CD4-positive, alpha-beta T cell treated with Interleukin-6 at 100 ng/mL for 8 hours (primary cell): Measurements from ENCODE around the gene TNK2.
"Not testable (repeated sequence)": the region's sequence is repeated elsewhere in the genome, so short reads cannot be mapped to it uniquely, and the experiment has no call there.

ENCODE experiments used
- DNase-seq: peaks from one replicate; pipeline ENCODE4 v3.0.0-alpha.2; 2020; ENCODE audit warnings: mixed read lengths, low spot score

Gene TNK2

DNA sequence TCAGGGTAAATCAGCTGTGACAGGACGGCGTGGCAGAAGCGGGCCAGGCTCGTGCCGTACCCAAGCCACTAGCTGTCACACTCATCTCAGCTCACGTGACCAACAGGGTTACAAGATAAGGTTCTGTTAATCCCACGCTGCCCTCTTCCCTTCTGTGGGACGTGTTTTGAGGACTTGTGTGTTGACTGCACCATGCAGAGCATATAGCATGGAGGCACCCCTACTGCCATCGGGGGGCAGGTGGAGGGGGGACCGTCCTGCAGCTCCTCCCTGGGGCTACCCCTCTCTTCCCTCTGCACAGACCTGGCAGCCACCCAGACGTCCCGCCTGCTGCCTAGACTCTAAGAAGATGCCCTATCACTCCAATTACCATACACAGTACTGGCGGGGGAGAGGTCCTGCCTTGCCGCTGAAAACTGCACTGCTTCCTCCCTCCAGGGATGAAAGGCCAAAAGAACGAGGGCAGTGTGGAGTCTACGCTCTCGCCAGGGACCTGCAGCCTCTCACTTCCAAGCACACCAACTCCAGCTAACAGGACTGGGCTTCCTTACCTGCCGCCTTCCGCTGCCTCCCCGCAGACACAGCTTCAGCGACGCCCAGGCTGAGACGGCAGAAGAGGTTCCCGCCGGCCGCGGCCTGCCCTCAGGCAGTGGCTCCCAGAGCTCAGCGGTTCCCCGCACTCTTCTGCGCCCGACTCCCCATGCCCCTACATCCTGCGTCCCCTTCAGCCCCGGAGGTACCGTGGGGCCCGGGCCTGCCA lies at the start of gene TNK2:
Gene TNK2 (minus strand): TSS at position 618 of the 760 bp plus-strand sequence. CDS start 19,963 bp downstream, outside the sequence.
- DNase-seq, result peak; percentile 50

DNA sequence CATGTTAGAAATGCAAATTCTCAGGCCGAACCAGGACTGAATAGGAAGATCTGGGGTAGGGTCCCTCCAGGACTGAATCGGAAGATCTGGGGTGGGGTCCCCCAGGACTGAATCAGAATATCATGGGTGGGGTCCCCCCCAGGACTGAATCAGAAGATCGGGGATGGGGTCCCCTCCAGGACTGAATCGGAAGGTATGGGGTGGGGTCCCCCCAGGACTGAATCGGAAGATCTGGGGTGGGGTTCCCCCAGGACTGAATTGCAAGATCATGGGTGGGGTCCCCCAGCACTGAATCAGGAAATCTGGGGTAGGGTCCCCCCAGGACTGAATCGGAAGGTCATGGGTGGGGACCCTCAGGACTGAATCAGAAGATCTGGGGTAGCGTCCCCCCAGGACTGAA lies 48.2 kb upstream of the TNK2 start:
- no peak for DNase-seq

DNA sequence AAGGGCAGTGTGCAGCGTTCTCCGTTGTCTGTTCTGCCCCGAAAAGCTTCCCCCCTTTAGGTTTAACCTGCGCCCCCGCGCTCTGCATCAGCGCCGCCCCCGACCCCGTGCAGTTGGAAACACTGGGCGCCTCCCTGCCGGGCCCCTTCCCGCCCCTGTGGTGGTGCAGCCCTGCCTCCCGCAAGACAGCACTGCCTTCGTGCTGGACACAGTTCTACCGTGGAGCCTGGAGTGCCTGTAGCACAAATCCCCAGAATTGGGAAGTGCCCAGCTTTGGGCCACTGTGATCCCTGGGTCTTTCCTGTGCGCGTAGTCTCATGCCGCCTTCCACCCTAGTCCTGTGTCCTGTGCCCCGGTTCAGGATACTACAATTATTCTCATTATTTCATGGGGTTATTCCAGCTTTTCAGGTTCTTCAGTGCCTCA lies 47.1 kb upstream of the TNK2 start:
- not testable (repeated sequence) for DNase-seq

DNA sequence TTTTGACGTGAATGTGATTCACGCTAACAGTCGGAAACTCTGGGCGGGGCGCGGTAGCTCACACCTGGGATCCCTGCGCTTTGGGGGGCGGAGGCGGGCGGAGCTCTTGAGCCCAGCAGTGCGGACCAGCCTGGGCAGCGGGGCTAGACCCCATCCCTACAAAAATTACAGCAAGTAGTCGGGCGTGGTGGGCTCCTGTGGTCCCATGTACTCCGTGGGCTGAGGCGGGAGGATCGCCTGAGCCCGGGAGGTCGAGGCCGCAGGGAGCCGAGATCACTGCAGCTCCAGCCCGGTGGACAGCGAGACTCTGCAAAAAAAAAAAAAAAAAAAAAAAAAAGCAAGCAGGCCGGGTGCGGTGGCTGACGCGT lies 46.4 kb upstream of the TNK2 start:
- DNase-seq, result not testable (repeated sequence)

DNA sequence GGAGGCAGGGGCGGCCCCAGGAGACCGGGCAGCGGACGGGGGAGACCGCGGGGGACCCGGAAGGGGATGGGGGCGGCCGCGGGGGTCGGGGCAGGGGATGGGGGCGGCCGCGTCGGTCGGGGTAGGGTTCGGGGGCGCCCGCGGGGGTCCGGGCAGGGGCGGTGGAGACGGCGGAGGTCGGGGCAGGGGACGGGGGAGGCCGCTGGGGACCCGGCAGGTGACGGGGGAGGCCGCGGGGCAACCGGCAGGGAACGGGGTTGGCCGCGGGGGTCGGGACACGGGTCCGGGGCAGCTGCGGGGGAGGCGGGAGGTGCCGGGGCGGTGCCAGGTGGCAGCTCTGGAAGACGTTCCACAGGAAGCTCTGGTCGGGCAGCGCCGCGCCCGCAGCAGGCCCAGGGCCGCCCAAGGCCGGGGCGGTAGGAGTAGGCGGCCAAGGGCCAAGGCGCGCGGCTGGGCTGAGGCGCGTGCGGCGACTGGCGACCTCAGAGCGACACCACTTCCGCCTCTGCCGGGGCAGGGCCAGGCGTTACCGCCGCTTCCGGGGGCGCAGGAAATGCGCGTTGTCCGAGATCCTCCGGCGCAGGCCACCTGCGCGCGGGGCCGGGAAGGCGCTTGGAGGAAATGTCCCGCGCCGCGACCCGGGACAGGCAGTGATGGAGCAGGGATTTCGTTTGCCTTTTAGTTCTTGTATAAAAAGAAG lies 45.9 kb upstream of the TNK2 start:
- peak; percentile 75 for DNase-seq

DNA sequence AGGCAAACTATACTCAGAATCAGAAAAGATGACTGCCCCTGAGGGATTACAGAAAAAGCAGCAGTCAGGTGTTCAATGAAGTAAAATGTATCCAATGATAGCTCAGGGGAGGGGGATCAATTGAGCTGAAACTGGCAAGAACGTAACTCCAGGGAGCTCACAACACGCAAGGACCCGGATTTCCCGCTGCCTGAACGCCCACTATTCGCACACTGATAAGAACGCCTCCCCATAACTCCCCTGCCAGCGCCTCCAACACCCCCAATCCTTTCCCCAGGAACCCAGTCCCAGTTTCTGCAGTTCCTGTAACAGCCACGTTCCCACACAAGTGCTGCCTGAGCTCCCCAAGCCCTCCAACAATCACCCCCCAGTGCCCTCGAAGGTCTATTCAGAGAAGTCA lies 44.2 kb upstream of the TNK2 start:
- not testable (repeated sequence) for DNase-seq

DNA sequence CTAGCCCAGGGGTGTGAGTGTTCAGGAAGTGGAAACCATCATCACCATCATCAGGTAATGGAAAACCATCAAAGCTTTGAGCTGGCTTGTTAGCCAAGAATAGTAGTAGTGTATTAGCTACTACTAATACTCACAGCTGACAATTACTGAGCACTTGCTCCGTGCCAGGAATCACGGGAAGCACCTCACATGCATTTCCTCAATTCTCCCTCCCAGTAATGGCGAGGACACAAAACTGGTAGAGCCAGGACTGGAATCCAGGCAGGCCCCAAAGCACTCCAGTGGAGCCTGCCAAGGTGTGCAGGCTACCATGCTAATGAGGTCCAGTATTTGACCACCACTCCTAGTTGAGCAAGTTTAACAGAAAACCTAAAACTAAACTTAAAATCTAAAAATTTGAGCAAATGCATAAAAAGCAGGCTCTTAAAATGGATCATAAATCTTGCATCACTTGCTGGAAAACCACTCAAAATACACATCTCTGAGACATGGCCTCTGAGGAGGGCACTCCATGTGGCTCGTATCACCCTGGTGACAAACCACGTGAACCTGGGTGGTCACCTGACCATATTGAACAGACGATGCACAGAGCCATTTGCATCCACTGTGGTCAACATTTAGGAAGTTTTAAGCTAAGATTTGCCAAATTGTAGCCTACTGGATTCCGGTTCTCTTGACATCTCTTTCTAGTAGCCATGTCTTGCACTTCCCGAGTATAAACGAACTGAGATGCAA lies 43.3 kb upstream of the TNK2 start:
- DNase-seq, result not testable (repeated sequence)

DNA sequence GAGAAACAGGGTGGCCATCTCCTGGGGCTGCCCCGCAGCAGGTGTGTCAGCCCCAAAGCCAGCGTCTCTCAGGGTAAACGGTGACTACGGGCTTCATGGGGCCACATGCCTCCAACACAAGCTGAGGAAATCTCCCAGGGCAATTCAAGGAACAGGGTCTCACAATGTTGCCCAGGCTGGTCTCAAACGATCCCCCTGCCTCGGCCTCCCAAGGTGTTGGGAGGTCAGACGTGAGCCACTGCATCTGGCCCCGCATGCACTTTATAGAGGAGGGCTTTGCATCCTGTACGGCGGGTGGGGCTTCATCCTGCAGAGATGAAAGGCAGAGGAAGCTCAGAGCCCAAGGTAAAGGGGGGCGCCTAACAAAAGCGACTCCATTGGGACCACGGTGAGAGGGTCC lies 42.4 kb upstream of the TNK2 start:
- not testable (repeated sequence) for DNase-seq

DNA sequence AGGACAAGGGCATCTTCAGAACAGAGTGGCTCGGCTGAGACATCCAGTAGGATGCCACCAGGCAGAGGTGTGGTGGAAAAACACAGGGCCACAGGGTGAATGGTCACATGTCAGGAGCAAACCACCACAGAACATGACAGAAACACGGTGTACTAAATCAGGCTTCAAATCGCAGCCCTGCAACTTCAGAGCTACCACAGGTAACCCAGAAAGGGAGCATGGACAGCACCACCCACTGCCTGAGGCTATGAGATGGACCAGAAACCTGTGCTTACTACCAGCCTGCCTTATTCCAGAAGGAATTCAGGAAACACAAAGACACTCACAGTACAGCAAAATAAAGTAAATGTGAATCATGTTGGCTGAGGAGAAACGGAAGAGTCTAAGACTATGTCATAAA lies 41.8 kb upstream of the TNK2 start:
- DNase-seq, result not testable (repeated sequence)

DNA sequence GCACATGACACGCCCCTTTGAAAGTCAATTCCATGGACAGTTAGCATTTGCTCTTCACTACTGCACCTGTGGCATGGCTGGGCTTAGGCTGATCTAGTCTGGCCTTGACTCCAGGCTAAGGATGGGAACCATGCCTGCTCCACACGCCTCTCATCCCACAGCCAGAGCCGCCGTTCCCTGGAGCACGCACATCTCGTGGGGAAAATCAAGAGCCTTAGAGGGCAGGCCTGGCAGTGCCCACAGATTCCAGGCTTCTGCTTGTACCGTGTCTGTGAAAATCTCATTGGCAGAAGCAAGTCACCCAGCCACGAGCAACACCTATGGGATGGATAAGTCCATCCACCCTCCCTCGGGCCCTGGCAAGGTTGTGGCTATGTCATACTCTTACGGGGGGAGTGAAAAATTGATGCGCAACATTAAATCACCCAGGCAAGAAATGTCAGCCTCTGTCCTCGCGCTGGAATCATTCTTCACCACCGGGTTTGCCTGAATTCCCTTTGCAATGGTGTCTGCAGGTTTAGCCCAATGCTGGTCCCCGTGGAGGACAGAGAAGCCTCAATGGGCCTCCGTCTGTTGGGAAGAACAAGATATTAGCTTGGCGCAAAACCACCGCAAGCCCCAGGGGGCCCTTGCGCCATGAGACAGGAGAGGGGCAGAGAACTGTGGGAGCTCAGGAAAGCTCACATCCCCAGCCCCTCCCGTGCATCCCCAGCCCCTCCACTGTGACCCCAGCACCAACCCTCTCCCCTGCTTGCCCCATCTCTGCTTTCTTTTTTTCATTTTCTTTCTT lies 38.8 kb upstream of the TNK2 start:
- DNase-seq, result not testable (repeated sequence)

DNA sequence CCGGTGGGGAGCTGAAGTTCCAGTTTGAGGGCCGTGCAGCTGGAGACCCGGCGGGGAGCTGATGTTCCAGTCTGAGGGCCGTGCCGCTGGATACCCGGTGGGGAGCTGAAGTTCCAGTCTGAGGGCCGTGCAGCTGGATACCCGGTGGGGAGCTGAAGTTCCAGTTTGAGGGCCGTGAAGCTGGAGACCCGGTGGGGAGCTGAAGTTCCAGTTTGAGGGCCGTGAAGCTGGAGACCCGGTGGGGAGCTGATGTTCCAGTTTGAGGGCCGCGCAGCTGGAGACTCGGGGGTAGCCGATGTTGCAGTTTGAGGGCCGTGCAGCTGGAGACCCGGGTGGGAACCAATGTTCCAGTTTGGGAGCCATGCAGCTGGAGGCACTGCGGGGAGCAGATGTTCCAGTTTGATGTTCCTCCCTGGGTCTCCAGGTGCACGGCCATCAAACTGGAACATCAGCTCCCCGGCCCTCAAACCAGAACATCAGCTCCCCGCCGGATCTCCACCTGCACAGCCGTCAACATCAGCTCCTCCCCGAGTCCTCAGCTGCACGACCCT lies 33.0 kb upstream of the TNK2 start:
- not testable (repeated sequence) for DNase-seq

DNA sequence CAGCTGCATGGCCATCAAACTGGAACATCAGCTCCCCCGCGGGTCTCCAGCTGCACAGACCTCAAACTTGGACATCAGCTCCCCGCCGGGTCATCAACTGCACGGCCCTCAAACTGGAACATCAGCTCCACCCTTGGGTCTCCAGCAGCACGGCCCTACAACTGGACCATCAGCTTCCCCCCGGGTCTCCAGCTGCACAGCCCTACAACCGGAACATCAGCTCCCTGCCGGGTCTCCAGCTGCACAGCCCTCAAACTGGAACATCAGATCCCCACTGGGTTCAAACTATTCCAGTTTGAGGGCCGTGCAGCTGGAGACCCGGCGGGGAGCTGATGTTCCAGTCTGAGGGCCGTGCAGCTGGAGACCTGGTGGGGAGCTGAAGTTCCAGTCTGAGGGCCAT lies 32.5 kb upstream of the TNK2 start:
- not testable (repeated sequence) for DNase-seq

DNA sequence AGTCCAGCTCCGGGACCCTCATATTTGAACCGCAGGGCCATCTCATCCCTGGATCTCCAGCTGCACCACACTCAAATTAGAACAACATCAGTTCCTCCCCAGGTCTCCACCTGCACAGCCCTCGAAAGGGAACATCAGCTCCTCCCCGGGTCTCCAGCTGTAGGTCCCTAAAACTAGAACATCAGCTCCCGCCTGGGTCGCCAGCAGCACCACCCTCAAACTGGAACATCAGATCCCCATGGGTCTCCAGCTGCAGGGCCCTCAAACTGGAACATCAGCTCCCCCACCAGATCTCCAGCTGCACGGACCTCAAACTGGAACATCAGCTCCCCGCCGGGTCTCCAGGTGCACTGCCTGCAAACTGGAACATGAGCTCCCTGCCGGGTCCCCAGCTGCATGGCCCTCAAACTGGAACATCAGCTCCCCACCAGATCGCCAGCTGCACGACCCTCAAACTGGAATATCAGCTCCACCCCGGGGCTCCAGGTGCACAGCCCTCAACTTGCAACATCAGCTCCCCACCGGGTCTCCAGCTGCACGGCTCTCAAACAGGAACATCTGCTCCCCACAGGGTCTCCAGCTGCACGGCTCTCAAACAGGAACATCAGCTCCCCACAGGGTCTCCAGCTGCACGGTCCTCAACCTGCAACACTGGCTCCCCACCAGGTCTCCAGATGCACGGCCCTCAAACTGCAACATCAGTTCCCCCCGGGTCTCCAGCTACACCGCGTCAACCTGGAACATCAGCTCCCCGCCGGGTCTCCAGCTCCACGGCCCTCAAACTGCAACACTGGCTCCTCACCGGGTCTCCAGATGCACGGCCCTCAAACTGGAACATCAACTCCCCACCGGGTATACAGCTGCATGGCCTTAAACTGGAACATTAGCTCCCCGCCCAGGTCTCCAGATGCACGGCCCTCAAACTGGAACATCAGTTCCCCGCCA lies 31.4 kb upstream of the TNK2 start:
- not testable (repeated sequence) for DNase-seq

DNA sequence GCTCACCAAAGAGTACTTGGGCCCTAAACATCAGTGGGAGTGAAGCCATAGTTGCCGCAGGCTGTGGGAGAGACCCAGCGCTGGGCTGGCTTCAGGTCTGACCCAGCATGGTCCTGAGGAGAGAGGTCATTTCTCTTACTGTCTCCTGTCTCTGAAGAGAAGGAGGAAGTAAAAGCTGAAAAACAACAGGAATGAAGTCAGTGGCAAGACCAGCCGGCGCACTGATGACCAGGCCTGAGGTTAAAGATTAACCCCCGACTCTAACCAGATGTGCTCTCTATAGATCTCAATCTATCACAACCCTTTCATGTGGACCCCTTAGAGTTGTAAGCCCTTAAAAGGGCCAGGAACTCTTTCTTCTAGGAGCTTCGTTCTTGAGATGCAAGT lies 24.7 kb upstream of the TNK2 start:
- not testable (repeated sequence) for DNase-seq

DNA sequence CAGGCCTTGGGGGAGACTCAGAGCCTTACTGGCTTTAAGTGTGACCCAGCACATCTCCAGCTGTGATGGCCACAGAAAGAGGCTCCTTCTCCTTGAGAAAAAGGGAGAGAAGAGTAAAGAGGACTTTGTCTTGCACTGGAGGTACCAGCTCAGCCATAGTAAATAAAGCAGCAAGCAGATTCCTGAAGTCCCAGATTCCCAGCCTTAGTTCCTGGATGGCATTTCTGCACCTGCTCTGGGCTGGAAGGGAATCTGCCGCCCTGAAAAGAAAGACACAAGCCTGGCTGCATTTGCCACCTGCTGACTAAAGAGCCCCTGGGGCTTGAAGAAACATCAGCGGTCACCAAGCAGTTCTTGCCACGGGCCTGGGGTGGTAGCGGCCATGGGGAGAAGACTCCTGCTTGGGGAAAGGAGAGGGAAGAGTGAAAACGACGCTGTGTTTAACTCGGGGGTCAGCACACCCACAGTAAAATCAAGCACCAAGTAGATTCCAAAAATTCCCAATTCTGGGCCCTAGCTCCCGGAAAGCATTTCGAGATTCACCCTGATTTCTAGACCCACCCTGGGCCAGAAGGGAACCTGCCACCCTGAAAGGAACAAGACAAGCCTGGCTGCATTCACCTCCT lies 24.2 kb upstream of the TNK2 start:
- DNase-seq, result no peak

DNA sequence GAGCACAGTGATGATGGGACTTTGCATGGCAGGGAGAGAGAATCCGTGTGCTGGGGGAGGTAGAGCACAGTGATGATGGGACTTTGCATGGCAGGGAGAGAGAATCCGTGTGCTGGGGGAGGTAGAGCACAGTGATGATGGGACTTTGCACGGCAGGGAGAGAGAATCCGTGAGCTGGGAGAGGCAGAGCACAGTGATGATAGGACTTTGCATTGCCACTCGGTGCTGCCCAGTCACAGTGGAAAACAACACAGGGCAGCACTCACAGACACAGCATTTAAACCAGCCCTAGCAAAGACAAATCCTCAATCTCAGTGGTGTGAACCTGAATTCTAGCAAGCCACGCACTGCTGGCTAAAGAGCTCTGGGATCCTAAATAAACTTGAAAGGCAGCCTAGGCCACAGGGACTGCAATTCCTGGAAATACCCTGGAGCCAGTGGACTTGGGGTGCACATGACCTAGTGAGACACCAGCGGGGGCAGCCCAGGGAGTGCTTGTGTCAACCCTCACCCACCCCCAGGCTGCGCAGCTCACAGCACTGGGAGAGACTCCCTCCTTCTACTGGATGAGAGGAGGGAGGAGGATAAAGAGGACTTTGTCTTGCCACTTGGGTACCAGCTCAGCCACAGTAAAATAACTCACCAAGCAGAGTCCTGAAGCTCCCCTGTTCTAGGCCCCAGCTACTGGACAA lies 23.4 kb upstream of the TNK2 start:
- DNase-seq, result no peak

DNA sequence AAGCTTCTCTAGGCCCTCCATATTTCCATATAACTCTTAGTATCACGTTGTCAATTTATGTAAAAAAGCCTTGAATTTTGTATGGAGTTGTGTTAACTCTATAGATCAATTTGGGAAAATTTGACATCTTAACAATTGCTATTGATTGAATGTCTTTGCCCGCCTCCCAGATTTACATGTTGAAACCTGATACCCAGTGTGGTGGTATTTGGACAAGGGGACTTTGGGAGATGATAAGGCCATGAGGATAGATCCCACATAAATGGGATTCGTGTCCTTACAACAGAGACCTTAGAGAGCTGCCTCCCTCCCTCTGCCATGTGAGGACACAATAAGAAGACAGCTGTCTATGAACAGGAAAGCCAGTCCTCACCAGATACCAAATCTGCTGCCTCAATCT lies 21.1 kb upstream of the TNK2 start:
- DNase-seq, result no peak

DNA sequence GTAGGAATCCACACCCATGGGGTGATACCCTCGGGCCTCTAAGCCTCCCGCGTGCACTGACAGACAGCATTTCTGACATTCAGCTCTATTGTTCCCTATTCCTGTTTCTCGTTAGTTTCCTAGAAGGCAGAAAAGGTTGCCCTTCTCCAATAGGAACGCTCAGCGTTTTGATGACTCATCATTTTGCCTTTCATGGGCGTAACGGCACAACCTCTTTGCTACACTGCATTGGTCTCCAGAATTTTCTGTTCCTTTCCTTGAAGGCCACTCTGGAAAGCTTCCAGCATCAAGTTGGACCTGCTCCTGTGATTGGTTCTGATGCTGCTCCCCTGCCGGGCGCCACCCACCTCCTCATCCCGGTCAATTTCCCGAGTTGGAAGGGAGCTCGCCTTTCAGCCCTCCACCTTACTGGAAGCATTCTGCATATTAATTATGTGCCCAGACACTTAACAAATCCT lies 13.0 kb upstream of the TNK2 start:
- no peak for DNase-seq

DNA sequence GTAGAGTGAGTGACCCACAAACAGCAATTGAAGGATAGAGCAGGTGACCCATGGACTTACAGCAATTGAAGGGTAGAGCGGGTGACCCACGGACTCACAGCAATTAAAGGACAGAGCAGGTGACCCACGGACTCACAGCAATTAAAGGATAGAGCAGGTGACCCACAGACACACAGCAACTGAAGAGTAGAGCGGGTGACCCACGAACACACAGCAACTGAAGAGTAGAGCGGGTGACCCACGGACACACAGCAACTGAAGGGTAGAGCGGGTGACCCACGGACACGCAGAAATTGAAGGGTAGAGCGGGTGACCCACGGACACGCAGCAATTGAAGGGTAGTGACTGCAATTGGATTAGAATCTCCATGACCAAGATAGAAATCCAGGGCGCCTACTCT lies 9.8 kb upstream of the TNK2 start:
- no peak for DNase-seq
